ENCODE results near the gene MIOX.

Gene MIOX

DNA sequence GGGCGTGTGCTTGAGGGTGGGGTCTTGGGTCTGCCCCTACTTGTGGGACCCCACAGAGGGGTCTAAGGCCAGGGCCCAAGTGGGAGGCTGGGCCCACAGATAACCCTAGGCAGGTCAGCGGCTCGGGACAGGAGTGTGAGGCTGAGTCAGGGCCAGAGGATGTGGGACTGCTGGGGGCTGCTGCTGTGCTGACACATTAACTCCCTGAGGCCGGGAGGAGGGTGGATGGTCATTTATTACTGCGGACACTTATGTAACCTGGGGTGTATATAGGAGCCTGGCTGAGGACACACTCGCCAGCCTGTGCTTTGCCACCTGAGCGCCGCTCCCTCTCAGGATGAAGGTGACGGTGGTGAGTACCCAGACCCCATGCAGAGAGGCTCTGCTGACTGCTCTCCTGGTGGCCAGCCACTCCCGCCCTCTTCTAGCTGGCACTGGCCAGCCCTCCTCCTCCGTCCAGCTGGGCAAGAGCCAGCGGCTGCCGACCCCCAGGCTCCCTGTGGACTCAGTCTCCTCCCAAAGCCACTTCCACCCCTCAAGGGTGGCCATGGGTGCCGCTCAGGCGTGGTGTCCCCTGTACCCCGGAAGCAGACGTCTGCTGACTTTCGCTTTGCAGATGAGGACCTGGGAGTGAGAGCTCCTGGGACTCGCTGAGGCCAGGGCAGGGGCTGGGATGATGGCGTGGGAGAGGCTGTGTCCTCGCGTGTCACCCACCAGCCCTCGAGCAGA lies at the start of gene MIOX:
TSS of gene MIOX (plus strand) at position 299 of the 729 bp plus-strand sequence. CDS start at position 338, 39 bp downstream.
- no peak for DNase-seq

DNA sequence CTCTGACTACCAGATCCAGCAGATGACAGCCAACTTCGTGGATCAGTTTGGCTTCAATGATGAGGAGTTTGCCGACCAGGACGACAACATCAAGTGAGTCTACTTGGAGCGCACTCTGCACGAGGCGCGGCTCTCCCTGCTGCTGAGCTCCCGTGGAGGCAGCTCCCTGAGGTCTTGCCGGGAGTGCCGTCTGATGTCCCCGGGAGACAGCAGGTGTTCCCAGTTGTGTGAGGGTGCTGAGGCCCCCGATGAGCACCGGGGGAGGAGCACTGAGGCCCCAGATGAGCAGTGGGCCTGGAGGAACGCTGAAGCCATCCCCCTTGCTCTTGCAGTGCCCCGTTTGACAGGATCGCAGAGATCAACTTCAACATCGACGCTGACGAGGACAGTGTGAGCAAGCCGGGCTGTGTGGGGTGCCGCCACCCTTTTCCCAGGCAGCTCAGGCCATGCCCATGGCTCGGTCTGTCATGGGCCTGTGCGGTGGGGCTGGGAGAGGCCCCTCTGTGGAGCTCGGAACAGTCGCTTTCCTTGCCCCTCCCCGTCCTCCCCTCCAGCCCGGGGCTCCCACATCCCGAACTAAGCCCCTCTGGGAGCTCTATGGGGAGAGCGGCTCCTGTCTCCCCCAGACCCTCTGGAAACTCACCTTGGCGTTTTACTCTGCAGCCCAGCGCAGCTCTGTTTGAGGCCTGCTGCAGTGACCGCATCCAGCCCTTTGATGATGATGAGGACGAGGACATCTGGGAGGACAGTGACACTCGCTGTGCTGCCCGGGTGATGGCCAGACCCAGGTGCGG lies 49.0 kb upstream of the MIOX start:
- no peak for DNase-seq

DNA sequence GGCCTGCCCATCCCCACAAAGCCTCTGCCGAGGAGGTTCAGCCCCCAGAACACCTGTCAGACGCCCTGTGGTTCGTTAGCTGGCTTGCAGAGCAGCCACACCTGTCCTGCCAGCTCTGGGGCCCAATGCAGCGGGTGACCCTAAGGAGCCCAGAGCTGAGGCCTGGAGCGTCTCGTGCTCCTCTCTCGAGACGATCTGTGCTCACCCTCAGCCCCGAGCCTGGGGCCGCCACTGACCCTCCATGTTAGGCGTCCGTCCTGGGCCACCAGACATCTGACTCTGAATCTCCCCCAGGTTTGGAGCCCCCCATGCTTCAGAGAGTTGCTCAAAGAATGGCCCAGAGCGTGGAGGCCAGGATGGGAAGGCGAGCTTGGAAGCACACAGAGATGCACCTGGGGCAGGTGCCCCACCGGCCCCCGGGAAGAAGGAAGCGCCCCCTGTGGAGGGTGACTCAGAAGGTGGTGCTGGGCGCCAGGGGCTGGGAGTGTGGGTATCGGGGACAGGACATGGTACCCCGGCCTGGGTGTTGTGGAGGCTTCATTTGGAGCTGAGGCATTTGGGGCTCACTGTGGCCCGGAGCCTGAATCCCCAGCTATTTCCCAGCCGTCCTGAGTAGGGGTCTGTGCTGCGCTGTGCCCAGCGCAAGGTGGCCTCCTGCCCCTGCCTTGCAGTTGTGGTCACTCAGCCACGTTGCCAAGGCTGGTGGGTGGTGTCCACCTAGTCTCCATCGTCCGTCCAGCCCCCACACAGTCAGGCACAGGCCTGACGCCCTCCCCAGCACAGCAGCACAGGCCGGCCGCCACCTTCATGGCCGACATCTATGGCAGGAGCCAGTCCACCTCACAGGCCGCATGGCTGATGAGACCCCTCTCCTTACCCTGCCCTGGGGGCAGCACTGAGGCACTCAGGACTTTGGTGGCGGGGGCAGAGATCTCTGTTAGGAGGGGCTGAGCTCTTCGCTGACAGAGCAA lies 48.1 kb upstream of the MIOX start:
- DNase-seq, result no peak

DNA sequence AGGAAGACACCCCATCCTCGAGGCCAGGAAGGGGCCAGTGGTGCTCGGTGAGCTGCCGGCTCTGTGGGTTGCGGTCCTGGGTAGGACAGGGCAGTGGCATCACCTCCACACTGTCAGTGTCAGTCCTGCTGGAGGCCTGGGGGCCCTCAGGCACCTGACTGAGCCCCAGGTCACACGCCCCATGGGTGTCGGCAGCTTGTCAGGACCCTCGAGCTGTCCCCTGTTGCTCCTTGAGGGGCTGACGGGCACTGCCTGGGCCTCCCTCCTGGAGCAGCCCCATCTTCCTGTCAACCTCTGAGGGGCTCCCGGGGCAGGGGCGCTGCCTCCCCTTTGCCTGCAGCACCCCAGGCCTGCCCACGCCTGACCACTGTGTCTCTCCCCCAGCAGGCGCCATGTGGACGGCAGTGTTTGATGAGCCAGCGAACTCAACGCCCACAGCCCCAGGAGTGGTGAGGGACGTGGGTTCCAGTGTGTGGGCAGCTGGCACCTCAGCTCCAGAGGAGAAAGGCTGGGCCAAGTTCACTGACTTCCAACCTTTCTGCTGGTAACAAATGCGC lies 47.3 kb upstream of the MIOX start:
- no peak for DNase-seq

DNA sequence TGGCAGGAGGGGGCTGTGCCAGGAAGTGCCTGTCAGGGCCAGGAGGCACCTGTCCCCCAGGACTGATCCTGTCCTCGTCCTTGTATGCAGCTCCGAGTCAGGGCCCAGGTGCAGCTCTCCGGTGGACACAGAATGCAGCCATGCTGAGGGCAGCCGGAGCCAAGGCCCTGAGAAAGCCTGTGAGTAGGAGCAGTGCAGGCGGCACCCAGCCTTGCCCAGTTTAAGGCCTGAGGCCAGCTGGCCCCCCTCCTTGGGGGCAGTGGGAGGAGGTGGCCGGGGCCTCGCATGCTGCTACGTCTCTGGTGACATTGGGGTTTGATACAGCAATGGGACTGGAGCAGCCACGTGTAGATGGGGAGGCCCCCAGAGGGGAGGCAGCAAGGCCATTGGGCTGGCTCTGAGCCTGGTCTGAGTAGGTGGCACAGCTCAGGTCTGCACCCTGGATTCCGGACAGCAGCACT lies 46.8 kb upstream of the MIOX start:
- DNase-seq, result no peak

DNA sequence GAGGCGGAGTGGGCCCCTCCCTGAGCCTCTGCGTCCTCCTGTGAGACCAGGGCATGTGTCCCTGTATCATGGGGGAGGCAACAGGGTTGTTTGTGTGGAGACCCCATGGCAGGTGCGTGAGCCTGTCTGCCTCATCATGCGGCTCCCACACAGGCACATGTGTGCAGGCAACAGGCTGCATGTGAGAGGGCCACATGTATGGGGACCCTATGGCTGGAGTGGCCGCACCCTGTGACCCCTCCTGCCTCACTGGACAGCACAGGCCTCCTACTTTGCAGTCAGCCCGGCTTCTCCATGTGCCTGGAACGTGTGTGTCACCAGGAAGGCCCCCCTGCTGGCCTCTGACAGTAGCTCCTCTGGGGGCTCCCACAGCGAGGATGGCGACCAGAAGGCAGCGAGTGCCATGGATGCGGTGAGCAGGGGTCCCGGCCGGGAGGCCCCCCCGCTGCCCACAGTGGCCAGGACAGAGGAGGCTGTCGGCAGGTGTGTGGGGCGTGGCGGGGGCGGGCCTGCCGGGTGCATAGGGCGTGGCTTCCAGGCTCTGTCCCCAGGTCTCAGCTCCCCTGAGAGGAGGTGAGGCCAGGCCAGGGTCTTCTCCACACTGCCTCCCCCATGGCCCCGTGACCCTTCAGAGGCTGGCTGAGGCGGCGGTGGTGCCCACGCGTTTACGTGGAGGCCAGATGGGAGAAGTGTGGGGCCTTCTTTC lies 46.0 kb upstream of the MIOX start:
- no peak for DNase-seq

DNA sequence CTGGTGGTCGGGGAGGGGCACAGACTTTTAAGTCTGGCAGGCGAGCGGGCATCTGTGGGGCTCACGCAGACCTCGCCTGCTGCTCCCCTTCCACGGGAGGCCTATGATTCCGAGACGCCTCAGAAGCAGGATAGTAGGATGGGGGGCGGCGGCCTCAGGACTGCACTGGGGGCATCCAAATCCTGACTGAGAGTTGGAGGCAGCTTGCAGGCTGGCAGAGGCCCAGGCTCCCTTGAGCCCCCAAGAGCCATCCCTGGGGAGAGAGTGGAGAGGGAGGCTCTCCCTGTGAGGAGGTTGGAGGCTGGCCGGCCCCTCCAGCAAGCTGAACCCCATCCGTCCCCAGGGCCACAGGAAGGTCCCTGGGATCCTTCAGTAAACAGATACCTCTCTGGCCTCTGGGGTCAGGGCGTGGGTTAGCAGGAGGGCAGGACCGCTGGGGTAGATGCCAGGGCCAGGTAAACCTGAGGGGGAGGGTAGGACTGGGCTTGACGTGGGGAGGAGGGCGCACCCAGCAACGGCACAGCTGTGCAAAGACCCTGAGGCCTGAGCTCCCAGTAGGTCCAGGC lies 45.1 kb upstream of the MIOX start:
- no peak for DNase-seq

DNA sequence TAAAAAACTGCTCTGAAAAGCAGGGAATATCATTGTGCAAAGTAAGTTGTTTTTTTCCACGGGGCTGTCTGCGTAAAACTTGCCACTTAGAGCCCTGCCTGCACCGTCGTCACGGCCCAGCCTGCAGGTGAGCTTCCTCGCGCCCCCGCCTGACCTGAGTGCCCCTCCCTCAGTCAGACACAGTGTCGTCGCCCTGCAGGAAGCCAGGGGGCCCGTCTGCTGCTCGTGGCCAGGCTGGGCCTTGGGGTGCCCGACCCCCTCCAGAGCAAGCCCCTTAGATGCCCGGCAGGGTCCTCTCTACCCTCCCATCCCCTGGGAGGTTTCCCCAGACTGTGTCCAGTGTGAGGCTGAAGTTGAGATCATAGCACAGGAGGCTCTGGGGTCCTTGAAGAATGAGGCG lies 43.5 kb upstream of the MIOX start:
- DNase-seq, result no peak

DNA sequence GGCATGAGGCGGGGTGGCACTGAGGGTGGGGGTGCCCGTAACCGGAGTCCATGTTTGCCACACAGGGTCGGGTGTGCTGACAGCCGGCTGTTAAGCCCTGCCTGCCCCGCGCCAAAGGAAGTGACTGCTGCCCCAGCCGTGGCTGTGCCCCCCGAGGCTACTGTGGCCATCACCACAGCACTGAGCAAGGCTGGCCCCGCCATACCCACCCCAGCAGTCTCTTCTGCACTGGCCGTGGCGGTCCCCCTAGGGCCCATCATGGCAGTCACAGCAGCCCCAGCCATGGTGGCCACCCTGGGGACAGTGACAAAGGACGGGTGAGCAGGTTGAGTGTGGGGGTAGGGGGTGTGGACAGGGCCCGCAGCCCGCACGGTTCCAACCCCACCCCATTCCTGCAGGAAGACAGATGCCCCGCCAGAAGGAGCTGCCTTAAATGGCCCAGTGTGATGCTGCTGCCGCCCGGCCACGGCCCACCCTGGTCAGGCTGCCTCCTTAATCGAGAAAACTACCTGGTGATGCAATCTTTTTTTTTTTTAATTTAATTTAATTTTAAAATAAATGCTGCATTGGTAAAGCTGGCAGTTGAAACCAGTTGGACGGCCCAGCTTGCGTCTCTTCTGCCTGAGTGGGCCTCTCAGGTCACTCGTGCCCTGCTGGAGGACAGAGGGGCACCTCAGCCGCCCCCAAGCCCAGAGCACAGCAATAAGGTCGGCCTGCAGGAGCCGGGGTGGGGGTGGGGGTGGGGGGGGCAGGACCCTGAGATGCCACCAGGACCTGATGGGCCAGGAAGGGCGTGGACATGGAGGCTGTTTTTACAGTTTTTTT lies 42.6 kb upstream of the MIOX start:
- no peak for DNase-seq

DNA sequence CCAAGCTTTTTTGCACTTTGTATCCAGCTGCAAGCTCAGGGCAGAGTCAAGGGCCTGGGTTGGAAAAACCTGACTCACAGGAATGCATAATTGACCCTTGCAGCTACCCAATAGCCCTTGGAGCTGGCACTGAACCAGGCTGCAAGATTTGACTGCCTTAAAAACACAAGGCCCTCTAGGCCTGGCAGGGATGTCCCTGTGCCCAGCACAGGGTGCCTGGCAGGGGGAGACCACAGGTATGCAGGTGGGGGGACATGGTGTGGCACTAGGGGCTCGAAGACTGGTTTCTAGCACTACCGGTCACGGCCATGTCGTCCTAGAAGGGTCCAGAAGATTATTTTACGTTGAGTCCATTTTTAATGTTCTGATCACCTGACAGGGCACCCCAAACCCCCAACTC lies 42.0 kb upstream of the MIOX start:
- DNase-seq, result no peak

DNA sequence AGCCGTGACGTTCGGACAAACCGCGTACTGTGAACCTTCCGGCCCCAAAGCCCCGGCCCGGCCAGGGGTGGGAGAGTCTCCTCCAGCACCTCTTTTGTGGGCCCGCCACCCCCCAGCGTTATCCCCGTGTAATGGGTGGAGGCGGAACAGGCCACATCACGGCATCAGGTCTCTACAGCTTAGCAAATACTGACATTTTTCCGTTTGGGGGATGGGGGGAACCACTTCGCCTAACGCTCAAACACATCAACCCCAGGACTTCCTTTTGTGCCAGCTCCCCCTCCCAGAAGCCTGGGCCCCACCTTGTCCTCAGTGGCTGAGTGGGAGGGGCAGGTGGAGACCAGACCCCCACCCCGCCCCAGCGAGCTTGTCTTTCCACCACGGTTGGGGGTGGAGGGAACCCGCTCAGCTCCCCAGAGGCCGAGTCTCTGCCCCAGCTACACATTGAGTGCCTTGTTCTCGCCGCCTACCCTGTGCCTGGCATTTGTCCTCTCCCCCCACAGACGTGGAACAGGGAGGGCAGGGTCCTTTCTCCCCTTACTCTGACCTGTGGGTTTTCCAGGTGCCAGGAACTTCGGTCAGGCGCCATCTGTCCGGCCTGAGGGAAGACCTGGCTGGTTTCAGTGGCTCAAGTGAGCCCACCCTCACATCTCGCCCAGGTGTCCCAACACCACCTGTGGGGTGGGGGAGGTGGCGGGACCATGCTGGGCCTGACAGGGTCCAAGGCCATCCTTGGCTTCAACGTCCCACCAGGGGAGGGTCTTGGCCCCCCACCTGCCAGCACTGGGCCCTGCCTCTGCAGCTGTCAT lies 41.4 kb upstream of the MIOX start:
- no peak for DNase-seq

DNA sequence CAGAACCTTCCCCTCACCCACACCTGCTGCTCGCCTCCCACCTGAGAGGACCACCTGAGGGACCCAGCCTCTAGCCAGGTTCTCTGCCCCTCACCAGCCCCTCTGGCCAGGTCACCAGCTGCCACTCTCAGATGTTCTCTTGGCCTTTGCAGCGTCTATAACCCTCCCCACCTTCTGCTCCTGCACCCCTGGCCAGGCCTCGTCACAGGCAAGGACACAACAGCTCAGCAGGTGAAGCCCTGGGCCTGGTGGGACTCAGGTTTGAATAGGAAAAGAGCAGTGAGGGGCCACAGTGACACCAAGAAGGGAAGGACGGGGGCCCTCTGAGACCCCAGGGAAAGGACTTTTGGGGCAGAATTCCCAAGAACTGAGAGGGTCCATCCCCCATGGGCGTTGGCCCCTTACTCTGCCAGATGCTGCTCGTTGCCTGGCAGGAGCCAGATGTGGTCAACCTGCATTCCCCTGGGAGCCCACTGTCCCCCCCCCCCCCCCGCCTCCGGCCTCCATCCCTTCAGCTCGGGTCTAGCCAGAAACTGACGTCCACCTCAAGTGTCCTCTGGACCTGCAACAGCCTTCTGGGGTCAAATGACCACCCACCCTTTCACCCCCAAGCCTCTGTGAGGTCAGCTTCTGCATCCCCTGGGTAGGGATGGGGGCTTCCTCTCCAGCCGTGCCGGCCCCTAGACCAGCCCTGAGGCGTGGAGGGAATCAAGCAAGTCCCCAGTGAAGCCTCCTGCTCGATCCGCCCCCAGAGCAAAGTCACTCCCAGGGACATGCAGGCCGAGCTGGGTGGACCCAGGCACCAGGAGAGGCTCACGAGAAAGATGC lies 40.6 kb upstream of the MIOX start:
- DNase-seq, result no peak

DNA sequence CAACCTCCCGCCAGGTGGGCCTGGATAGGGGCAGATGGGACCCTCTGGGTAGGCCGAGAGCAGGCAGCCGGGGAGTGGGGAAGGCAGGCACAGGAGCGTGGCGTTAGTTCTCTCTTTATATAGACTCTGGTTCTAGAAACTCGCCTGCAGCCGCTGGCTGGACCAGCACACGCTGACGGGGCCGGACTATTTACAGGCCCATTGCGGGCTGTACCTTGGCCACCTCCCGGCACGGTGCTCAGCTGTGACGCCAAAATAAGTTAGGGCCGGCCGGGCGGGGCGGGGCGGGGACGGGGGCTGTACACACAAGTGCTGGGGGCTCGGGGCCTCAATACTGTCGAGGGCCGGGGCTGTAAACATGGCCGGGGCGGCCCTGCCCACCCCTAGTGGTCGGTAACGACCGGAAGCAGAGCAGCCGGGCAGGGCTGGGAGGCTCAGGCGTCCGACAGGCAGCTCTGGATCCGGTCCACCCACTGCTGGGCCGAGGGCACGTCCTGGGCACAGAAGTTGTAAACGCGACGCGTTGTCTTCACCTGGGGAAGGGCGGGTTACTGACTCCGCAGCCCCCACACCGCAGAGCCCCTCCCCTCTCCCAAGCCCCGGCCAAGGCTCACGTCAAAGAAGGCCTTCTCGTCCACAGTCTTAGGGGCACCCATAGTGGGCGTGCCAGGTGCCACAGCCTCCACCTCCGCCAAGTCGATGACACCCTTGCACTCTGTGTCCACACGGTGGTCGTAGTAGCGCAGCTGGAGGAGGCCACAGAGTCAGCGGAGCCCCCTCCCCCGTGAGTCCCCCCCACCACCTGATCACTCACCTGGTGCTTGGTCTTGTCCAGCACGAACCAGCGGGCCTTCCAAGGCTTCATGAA lies 39.7 kb upstream of the MIOX start:
- DNase-seq, result no peak

DNA sequence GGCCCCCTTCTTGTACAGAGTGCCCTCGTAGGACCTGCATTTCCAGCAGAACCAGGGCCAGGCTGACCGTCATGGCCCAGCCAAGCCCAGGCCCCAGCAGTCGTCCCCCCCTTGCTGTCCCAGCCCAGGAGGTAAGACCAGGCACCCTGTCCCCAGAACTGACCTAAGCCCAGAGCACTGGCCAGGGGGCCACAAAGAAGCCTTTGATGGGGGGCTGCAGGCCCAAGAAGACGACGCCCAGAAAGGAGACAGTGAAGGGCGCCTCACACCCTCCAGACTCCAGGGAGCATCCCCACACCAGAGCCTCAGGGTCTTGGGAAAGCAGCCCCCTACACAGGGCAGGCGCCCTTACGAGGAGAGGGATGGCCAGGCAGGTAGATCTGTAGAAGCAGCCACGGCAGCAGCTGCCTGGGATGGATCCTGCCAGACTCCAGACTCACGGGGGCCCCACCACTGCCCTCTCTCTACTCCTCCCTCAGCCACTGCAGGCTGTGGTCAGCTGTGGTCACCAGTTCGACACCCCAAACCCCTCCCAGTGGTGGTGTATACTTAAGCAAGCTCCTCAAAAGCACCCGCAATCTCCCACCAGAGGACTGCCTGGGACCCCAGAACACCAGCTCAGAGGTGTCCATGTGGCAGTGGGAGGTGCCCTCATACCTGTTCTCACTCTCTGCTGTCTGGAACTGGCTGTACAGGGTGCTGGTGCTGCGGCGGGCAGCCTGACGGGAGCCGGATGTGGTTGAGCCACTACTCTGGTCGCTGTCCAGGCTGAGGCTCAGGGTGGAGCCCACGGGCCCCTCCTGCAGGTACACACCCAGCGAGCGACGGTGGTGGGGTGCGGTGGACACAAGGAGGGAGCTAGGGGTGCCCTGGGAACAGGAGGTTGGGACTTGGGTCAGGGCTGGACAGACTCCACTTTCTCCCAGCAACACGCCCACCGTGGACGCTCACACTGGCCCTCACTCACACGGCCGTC lies 38.8 kb upstream of the MIOX start:
- DNase-seq, result no peak

DNA sequence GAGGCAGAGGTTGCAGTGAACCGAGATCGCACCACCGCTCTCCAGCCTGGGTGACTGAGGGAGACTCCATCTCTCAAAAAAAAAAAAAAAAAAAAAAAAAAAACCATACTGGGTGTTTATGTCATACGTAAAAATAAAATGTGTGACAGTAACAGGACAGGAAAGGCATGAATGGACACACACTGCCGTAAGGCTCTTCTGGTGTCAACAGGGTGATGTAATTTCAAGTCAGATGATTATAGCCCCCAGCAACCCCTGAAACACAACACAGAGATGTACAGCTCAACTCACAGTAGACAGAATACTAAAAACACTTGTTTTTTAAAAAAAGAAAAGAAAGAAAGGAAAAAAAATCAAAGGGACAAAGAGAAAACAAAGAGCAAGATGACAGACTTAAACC lies 34.0 kb upstream of the MIOX start:
- DNase-seq, result no peak

DNA sequence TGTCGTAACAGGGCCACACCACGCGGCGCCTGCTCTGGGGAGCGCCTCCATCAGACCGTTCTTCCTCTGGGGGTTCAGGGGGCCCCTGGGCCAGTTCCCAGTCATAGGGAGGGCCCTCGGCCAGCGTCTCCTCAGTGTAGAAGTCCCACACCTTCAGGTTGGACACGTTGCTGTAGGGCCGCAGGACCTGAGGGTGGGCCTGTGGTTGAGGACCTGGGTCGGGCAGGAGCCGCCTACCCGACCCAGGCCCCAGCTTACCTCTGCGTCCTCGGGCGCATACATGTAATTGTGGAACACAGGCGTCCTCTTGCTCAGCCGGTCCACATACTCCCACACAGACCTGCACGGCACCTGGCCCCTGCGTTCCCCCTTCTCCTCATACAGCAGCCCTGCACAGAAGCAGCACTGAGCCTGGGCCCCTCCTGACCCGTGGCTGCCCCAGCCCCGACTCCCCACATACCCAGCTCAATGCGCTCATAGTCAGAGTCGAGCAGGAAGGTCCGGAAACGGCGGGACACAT lies 32.0 kb upstream of the MIOX start:
- DNase-seq, result no peak

DNA sequence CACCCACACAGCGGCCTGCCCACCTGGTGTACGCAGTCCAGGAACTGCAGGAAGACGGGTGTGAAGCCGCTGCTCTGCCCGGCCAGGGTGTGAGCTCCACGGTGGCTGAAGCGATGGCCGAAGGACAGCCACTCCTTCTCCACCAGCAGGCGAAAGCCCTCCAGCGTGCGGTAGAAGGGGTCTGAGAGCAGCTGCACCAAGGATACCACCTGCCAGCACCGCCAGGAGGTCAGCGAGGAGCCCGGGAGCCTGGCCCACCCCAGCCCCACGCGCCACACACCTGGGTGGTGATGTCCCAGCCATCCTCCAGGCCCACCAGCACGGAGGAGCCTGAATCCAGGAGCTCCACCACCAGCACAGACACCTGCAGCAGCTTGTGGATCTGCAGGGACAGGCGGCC lies 31.5 kb upstream of the MIOX start:
- DNase-seq, result no peak
